ENCODE results near the gene RHOH. TPM values are rescaled to one million over a fixed set of nuclear protein-coding genes. Genes with fewer than 3 reads are reported as not detected.

RHOH gene
- total and polyA plus RNA-seq, 2 donors: 71.2 to 109 TPM

GRCh38 chr4:40165916-40166315 is 30.9 kb upstream of the RHOH start:
- WGBS: 99% methylated on average over 1 of the region's 1 CpG
- Histone ChIP-seq H3K27me3 (ENCODE audit: control insufficient read depth in 2 of 2, insufficient read depth in 1 of 2, low read length in 1 of 2) (no peaks in the 10 kb centered on the region), H3K27ac (ENCODE audit: low read depth in 1 of 2, low read length in 1 of 2) (no peak overlapping the region), H3K9me3 (ENCODE audit: control insufficient read depth in 2 of 2, insufficient read depth in 1 of 2, low read length in 1 of 2) (peaks cover 0 to 7% of the 10 kb centered on the region in 2 donors), H3K36me3 (ENCODE audit: control insufficient read depth in 2 of 2, insufficient read depth in 2 of 2, low read length in 1 of 2) (peaks cover 10 to 17% of the 10 kb centered on the region in 2 donors), H3K4me1 (ENCODE audit: control insufficient read depth in 2 of 2, insufficient read depth in 2 of 2, low read length in 2 of 2) (no peaks in the 10 kb centered on the region), H3K4me3 (ENCODE audit: low read length in 2 of 2) (no peak overlapping the region)
- DNase-seq (ENCODE audit: low read depth in 6 of 9, low spot score in 9 of 9): no peak

DNA sequence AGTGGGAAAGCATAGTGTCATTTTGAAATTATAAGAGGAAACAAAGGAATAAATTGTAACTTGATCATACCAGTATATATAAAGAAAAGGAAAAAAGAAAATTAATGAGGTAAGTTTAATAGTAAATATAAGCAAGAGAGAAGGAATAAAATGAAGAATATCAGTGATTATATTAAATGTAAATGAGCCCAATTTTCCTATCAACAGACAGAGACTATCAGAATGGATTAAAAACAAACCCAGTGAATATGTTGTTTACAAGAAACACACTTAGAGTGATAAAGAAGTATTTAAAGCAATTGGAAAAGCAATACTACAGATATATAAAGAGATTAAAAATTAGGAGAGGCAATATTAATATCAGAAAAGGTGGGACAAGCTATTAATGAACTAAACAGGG is 28.8 kb upstream of the RHOH start:
- Histone ChIP-seq H3K4me3 (ENCODE audit: low read length in 2 of 2) (no peak overlapping the region), H3K4me1 (ENCODE audit: control insufficient read depth in 2 of 2, insufficient read depth in 2 of 2, low read length in 2 of 2) (no peaks in the 10 kb centered on the region), H3K27me3 (ENCODE audit: control insufficient read depth in 2 of 2, insufficient read depth in 1 of 2, low read length in 1 of 2) (no peaks in the 10 kb centered on the region), H3K27ac (ENCODE audit: low read depth in 1 of 2, low read length in 1 of 2) (no peak overlapping the region), H3K9me3 (ENCODE audit: control insufficient read depth in 2 of 2, insufficient read depth in 1 of 2, low read length in 1 of 2) (peaks cover 0 to 7% of the 10 kb centered on the region in 2 donors), H3K36me3 (ENCODE audit: control insufficient read depth in 2 of 2, insufficient read depth in 2 of 2, low read length in 1 of 2) (peaks cover 3% of the 10 kb centered on the region in 2 donors)
- DNase-seq (ENCODE audit: low read depth in 6 of 9, low spot score in 9 of 9): no peak

- Histone ChIP-seq H3K4me1 (ENCODE audit: control insufficient read depth in 2 of 2, insufficient read depth in 2 of 2, low read length in 2 of 2) (peaks cover 0 to 2% of the 10 kb centered on the region in 2 donors), H3K36me3 (ENCODE audit: control insufficient read depth in 2 of 2, insufficient read depth in 2 of 2, low read length in 1 of 2) (peaks cover 0 to 3% of the 10 kb centered on the region in 2 donors), H3K27ac (ENCODE audit: low read depth in 1 of 2, low read length in 1 of 2) (no peak overlapping the region), H3K4me3 (ENCODE audit: low read length in 2 of 2) (no peak overlapping the region), H3K27me3 (ENCODE audit: control insufficient read depth in 2 of 2, insufficient read depth in 1 of 2, low read length in 1 of 2) (no peaks in the 10 kb centered on the region), H3K9me3 (ENCODE audit: control insufficient read depth in 2 of 2, insufficient read depth in 1 of 2, low read length in 1 of 2) (peaks cover 0 to 3% of the 10 kb centered on the region in 2 donors)
- DNase-seq (ENCODE audit: low read depth in 6 of 9, low spot score in 9 of 9): no peak
Observed at GRCh38 chr4:40170588-40170987, 26.2 kb upstream of the RHOH start.

DNA sequence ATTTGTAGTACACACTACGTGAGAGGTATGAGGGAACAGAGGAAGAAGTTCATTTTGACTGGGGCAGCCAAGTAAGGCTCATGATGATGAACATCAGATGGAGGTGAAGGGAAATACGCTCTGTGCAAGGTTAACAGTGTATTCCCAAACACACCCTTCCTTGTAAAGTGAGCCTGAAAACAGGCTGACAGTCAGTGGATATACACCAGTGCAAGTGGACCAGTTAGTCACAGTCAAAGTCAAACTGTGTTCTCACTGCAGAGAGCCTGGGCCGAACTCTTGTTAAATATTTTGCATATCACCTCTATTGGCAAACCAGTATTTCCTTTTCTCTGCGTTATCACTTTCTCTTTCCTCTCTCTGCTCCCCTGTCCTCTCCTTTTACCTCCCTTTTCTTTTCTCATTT is 23.4 kb upstream of the RHOH start:
- no peaks in the 10 kb centered on the region for H3K27me3 ChIP-seq (ENCODE audit: control insufficient read depth in 2 of 2, insufficient read depth in 1 of 2, low read length in 1 of 2)
- H3K4me3 ChIP-seq (ENCODE audit: low read length in 2 of 2): no peak overlapping the region
- H3K9me3 ChIP-seq (ENCODE audit: control insufficient read depth in 2 of 2, insufficient read depth in 1 of 2, low read length in 1 of 2): peaks cover 0 to 3% of the 10 kb centered on the region in 2 donors
- peaks cover 0 to 2% of the 10 kb centered on the region in 2 donors for H3K4me1 ChIP-seq (ENCODE audit: control insufficient read depth in 2 of 2, insufficient read depth in 2 of 2, low read length in 2 of 2)
- DNase-seq (ENCODE audit: low read depth in 6 of 9, low spot score in 9 of 9): no peak
- 54% methylated on average over 4 of the region's 4 CpGs for WGBS
- peaks cover 0 to 3% of the 10 kb centered on the region in 2 donors for H3K36me3 ChIP-seq (ENCODE audit: control insufficient read depth in 2 of 2, insufficient read depth in 2 of 2, low read length in 1 of 2)
- H3K27ac ChIP-seq (ENCODE audit: low read depth in 1 of 2, low read length in 1 of 2): no peak overlapping the region

- 94% methylated on average over 10 of the region's 10 CpGs for WGBS
- DNase-seq (ENCODE audit: low read depth in 6 of 9, low spot score in 9 of 9): no peak
- no peak overlapping the region for H3K27ac ChIP-seq (ENCODE audit: low read depth in 1 of 2, low read length in 1 of 2)
- no peaks in the 10 kb centered on the region for H3K9me3 ChIP-seq (ENCODE audit: control insufficient read depth in 2 of 2, insufficient read depth in 1 of 2, low read length in 1 of 2)
- H3K36me3 ChIP-seq (ENCODE audit: control insufficient read depth in 2 of 2, insufficient read depth in 2 of 2, low read length in 1 of 2): peaks cover 0 to 3% of the 10 kb centered on the region in 2 donors
- no peaks in the 10 kb centered on the region for H3K27me3 ChIP-seq (ENCODE audit: control insufficient read depth in 2 of 2, insufficient read depth in 1 of 2, low read length in 1 of 2)
- H3K4me1 ChIP-seq (ENCODE audit: control insufficient read depth in 2 of 2, insufficient read depth in 2 of 2, low read length in 2 of 2): peaks cover 0 to 2% of the 10 kb centered on the region in 2 donors
- no peak overlapping the region for H3K4me3 ChIP-seq (ENCODE audit: low read length in 2 of 2)
Observed at GRCh38 chr4:40176602-40177001, 20.2 kb upstream of the RHOH start.

- no peak for DNase-seq (ENCODE audit: low read depth in 6 of 9, low spot score in 9 of 9)
- no peak overlapping the region for H3K27ac ChIP-seq (ENCODE audit: low read depth in 1 of 2, low read length in 1 of 2)
- H3K27me3 ChIP-seq (ENCODE audit: control insufficient read depth in 2 of 2, insufficient read depth in 1 of 2, low read length in 1 of 2): no peaks in the 10 kb centered on the region
- H3K4me3 ChIP-seq (ENCODE audit: low read length in 2 of 2): no peak overlapping the region
- H3K36me3 ChIP-seq (ENCODE audit: control insufficient read depth in 2 of 2, insufficient read depth in 2 of 2, low read length in 1 of 2): peaks cover 0 to 3% of the 10 kb centered on the region in 2 donors
- H3K9me3 ChIP-seq (ENCODE audit: control insufficient read depth in 2 of 2, insufficient read depth in 1 of 2, low read length in 1 of 2): no peaks in the 10 kb centered on the region
- peaks cover 2 to 8% of the 10 kb centered on the region in 2 donors for H3K4me1 ChIP-seq (ENCODE audit: control insufficient read depth in 2 of 2, insufficient read depth in 2 of 2, low read length in 2 of 2)
- WGBS: 92% methylated on average over 2 of the region's 2 CpGs
Observed at GRCh38 chr4:40177591-40177990, 19.2 kb upstream of the RHOH start.

DNA sequence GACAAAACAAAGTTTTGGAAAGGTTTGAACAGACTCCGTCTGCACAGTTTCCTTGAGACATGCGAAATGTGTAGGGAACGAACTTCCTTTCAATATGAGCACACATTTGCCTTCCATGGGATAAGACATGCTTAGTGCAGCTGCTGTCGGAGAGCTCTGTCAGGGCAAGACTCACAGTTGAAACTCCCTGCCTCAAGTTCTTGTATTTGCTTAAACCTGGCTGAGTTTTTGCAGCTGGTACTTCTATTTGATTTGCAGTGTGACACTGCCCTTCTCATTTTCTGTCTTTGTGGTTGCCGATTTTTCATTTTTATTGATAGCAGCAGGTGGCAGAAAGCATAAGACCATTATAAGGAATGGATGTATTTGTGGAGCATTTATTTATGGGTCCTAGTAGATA is 18.2 kb upstream of the RHOH start:
- no peak for DNase-seq (ENCODE audit: low read depth in 6 of 9, low spot score in 9 of 9)
- no peaks in the 10 kb centered on the region for H3K9me3 ChIP-seq (ENCODE audit: control insufficient read depth in 2 of 2, insufficient read depth in 1 of 2, low read length in 1 of 2)
- no peak overlapping the region for H3K27ac ChIP-seq (ENCODE audit: low read depth in 1 of 2, low read length in 1 of 2)
- WGBS: 90% methylated on average over 5 of the region's 5 CpGs
- H3K36me3 ChIP-seq (ENCODE audit: control insufficient read depth in 2 of 2, insufficient read depth in 2 of 2, low read length in 1 of 2): peaks cover 0 to 3% of the 10 kb centered on the region in 2 donors
- H3K27me3 ChIP-seq (ENCODE audit: control insufficient read depth in 2 of 2, insufficient read depth in 1 of 2, low read length in 1 of 2): no peaks in the 10 kb centered on the region
- H3K4me1 ChIP-seq (ENCODE audit: control insufficient read depth in 2 of 2, insufficient read depth in 2 of 2, low read length in 2 of 2): peaks cover 3 to 11% of the 10 kb centered on the region in 2 donors
- no peak overlapping the region for H3K4me3 ChIP-seq (ENCODE audit: low read length in 2 of 2)

DNA sequence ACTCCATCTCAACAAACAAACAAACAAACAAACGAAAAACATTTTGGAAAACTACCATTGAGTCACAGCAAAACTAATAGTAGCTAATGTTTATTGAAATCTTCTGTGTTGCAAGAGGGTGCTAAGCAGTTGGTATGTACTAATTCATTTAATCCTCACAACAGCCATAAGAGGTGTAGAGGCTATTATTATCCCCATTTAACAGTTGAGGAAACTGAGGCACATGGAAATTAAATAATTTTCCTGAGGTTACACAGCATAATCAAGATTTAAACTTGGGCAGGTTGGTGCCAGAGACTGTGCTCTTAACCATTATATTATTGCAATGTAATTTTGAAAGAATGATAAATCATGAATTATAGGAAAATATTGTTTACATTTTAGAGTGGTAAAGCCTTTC is 17.5 kb upstream of the RHOH start:
- no peaks in the 10 kb centered on the region for H3K27me3 ChIP-seq (ENCODE audit: control insufficient read depth in 2 of 2, insufficient read depth in 1 of 2, low read length in 1 of 2)
- H3K4me3 ChIP-seq (ENCODE audit: low read length in 2 of 2): no peak overlapping the region
- no peak overlapping the region for H3K27ac ChIP-seq (ENCODE audit: low read depth in 1 of 2, low read length in 1 of 2)
- no peak for DNase-seq (ENCODE audit: low read depth in 6 of 9, low spot score in 9 of 9)
- H3K36me3 ChIP-seq (ENCODE audit: control insufficient read depth in 2 of 2, insufficient read depth in 2 of 2, low read length in 1 of 2): peaks cover 0 to 3% of the 10 kb centered on the region in 2 donors
- 93% methylated on average over 1 of the region's 1 CpG for WGBS
- H3K9me3 ChIP-seq (ENCODE audit: control insufficient read depth in 2 of 2, insufficient read depth in 1 of 2, low read length in 1 of 2): no peaks in the 10 kb centered on the region
- H3K4me1 ChIP-seq (ENCODE audit: control insufficient read depth in 2 of 2, insufficient read depth in 2 of 2, low read length in 2 of 2): peaks cover 8 to 14% of the 10 kb centered on the region in 2 donors

DNA sequence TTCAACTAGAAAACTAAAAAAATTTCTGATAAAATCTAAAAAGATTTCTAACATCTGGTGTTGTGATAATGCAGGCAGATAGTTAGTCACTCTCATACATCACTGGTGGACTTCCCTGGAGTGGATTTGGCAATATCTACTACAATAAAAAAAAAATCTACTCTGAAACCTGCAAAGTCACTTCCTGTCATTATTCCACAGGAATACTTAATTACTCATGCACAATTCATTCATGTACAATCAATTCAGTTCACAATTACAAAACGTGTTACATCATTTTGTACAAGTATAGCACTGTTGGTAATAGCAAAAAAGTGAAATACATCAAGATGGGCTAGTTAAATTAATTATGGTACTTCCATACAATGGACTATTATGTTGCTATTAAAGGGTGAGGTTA is 16.5 kb upstream of the RHOH start:
- H3K36me3 ChIP-seq (ENCODE audit: control insufficient read depth in 2 of 2, insufficient read depth in 2 of 2, low read length in 1 of 2): peaks cover 0 to 3% of the 10 kb centered on the region in 2 donors
- no peak overlapping the region for H3K27ac ChIP-seq (ENCODE audit: low read depth in 1 of 2, low read length in 1 of 2)
- no peaks in the 10 kb centered on the region for H3K27me3 ChIP-seq (ENCODE audit: control insufficient read depth in 2 of 2, insufficient read depth in 1 of 2, low read length in 1 of 2)
- no peak for DNase-seq (ENCODE audit: low read depth in 6 of 9, low spot score in 9 of 9)
- H3K9me3 ChIP-seq (ENCODE audit: control insufficient read depth in 2 of 2, insufficient read depth in 1 of 2, low read length in 1 of 2): no peaks in the 10 kb centered on the region
- H3K4me3 ChIP-seq (ENCODE audit: low read length in 2 of 2): no peak overlapping the region
- WGBS: 69% methylated on average over 1 of the region's 1 CpG
- peaks cover 8 to 17% of the 10 kb centered on the region in 2 donors for H3K4me1 ChIP-seq (ENCODE audit: control insufficient read depth in 2 of 2, insufficient read depth in 2 of 2, low read length in 2 of 2)

DNA sequence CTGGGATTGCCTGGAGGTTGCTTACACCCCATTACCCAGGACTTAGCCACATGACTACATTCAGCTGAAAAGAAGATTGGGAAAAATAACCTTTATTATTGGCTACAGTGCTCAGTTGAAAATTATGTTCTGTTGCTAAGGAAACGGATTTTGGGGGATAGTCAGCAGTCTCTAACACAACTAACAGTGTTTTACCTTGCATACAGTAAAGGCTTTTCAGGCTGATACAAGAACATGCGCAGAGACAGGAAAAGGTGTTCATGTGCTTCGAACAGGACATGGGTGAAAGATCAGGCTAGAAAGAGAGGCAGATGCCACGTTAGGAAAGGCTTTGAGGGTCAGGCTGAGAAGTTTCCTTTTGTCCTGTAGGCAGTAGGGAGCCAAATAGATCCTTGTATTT is 14.8 kb upstream of the RHOH start:
- H3K4me1 ChIP-seq (ENCODE audit: control insufficient read depth in 2 of 2, insufficient read depth in 2 of 2, low read length in 2 of 2): peaks cover 8 to 22% of the 10 kb centered on the region in 2 donors
- H3K4me3 ChIP-seq (ENCODE audit: low read length in 2 of 2): no peak overlapping the region
- H3K9me3 ChIP-seq (ENCODE audit: control insufficient read depth in 2 of 2, insufficient read depth in 1 of 2, low read length in 1 of 2): no peaks in the 10 kb centered on the region
- no peaks in the 10 kb centered on the region for H3K27me3 ChIP-seq (ENCODE audit: control insufficient read depth in 2 of 2, insufficient read depth in 1 of 2, low read length in 1 of 2)
- DNase-seq (ENCODE audit: low read depth in 6 of 9, low spot score in 9 of 9): peak in 1 of 9 donors; percentile 28
- no peaks in the 10 kb centered on the region for H3K36me3 ChIP-seq (ENCODE audit: control insufficient read depth in 2 of 2, insufficient read depth in 2 of 2, low read length in 1 of 2)
- WGBS: 79% methylated on average over 4 of the region's 4 CpGs
- peak overlapping the region in 1 of 2 donors; percentile 31 for H3K27ac ChIP-seq (ENCODE audit: low read depth in 1 of 2, low read length in 1 of 2)

All from thymus (tissue), 11 donors.